A673 (cell line): Measurements from ENCODE around the gene UAP1. TPM values are rescaled to one million over a fixed set of nuclear protein-coding genes. Genes with fewer than 3 reads are reported as not detected.
A peak's percentile ranks its signal among the peaks of the same experiment; 100 is the strongest.

Source experiments
- BruUV-seq: library from RNA; stranded (reverse); fragments of 400-500 nt; replicated peaks from 2 replicates; lab custom pipeline; 2021; lab: Mats Ljungman, UMichigan
- CTCF ChIA-PET: fragments of 300-600 bp; sonication (Branson Sonifier 250); formaldehyde crosslinking; loops from one replicate; lab custom pipeline; 2022; ENCODE audit warnings: antibody characterized with exemption; lab: Charles Lee
- POLR2A ChIA-PET: fragments of 300-600 bp; sonication (Branson Sonifier 250); formaldehyde crosslinking; loops from one replicate; lab custom pipeline; 2022; ENCODE audit warnings: antibody characterized with exemption; ENCODE audit not compliant: low non-redundant PET; lab: Charles Lee
- DNase-seq: peaks from one replicate; pipeline ENCODE4 v3.0.0-alpha.2; 2015; ENCODE audit warnings: low spot score
- H3K27ac ChIP-seq: fragments of 200-600 bp; sonication (generic); 2 replicates; pipeline ENCODE4 v1.5.1; 2016; ENCODE audit warnings: mixed run types, low read depth, mild to moderate bottlenecking, mixed read lengths, antibody characterized with exemption, low read length; ENCODE audit not compliant: poor library complexity, severe bottlenecking
- H3K27me3 ChIP-seq: fragments of 200-600 bp; sonication (generic); replicated peaks from 2 replicates; pipeline ENCODE4 v1.6.1; 2017; ENCODE audit warnings: mixed run types, low read depth, mild to moderate bottlenecking, mixed read lengths, antibody characterized with exemption, low read length; ENCODE audit not compliant: insufficient read depth, poor library complexity
- H3K36me3 ChIP-seq: fragments of 200-600 bp; sonication (generic); 2 replicates; pipeline ENCODE4 v1.6.1; 2016; ENCODE audit warnings: mixed run types, mild to moderate bottlenecking, mixed read lengths, antibody characterized with exemption, low read length; ENCODE audit not compliant: insufficient read depth, poor library complexity, severe bottlenecking
- H3K4me1 ChIP-seq: fragments of 200-600 bp; sonication (generic); 2 replicates; pipeline ENCODE4 v1.6.1; 2017; ENCODE audit warnings: mixed run types, mild to moderate bottlenecking, mixed read lengths, antibody characterized with exemption, low read length; ENCODE audit not compliant: insufficient read depth, poor library complexity, severe bottlenecking
- H3K4me3 ChIP-seq: fragments of 200-600 bp; sonication (generic); 2 replicates; pipeline ENCODE4 v1.5.1; 2016; ENCODE audit warnings: low read depth, mixed run types, mild to moderate bottlenecking, mixed read lengths, low read length; ENCODE audit not compliant: poor library complexity, severe bottlenecking
- H3K9me3 ChIP-seq: fragments of 200-600 bp; sonication (generic); 2 replicates; pipeline ENCODE4 v1.6.1; 2016; ENCODE audit warnings: mixed run types, low read depth, mild to moderate bottlenecking, mixed read lengths, antibody characterized with exemption, low read length; ENCODE audit not compliant: poor library complexity, severe bottlenecking
- CTCF ChIP-seq: fragments of 300-800, 200-600 bp; sonication (generic); conservative IDR thresholded peaks from 2 replicates; pipeline ENCODE4 v1.5.1; 2017; ENCODE audit warnings: low read depth, mild to moderate bottlenecking, antibody characterized with exemption, low read length, moderate library complexity, mixed read lengths
- EZH2 ChIP-seq: fragments of 200-600 bp; sonication (generic); IDR thresholded peaks from 2 replicates; pipeline ENCODE4 v1.6.1; 2017; ENCODE audit warnings: borderline replicate concordance, low read depth, mild to moderate bottlenecking, mixed read lengths, antibody characterized with exemption, low read length; ENCODE audit not compliant: poor library complexity, severe bottlenecking
- intact Hi-C: fragments of 100-400 bp; cut with micrococcal nuclease; formaldehyde crosslinking; loops from one replicate; pipeline ENCODE4 v1.10.0; 2022; ENCODE audit not compliant: unreplicated experiment
- total RNA-seq: library from RNA; stranded (reverse); gene quantifications from 2 replicates; pipeline ENCODE4 v1.2.3, GENCODE V29; 2021

The UAP1 gene
- total RNA-seq, 1 experiment from 2014 or later, result 152 TPM

- TF ChIP-seq CTCF, result no peak
- TF ChIP-seq EZH2, result no peak
- no peak for DNase-seq
- intact Hi-C loops, result no loop called here
- Histone ChIP-seq H3K27me3 (no peaks in the 10 kb centered on the region), H3K27ac (peak overlapping the region; percentile 35), H3K9me3 (no peaks in the 10 kb centered on the region), H3K36me3 (no peaks in the 10 kb centered on the region), H3K4me1 (peaks cover 46% of the 10 kb centered on the region), H3K4me3 (no peak overlapping the region)
- ChIA-PET CTCF (interaction anchor here (0.8 kb wide), 1 partner anchor 106 kb away, joined by 3 read pairs; no protein-coding TSS in a partner anchor), POLR2A (no interaction called here)
- BruUV-seq, result no TSS peak
Measured at GRCh38 chr1:162626761-162627160, 65.2 kb downstream of the UAP1 start.

- ChIA-PET CTCF (no interaction called here), POLR2A (no interaction called here)
- H3K27ac ChIP-seq, result no peak overlapping the region
- no peaks in the 10 kb centered on the region for H3K9me3 ChIP-seq
- peaks cover 46% of the 10 kb centered on the region for H3K4me1 ChIP-seq
- H3K4me3 ChIP-seq, result no peak overlapping the region
- no peaks in the 10 kb centered on the region for H3K27me3 ChIP-seq
- intact Hi-C loops, result no loop called here
- TF ChIP-seq EZH2, result no peak
- TF ChIP-seq CTCF, result peak; percentile 69
- no TSS peak for BruUV-seq
- H3K36me3 ChIP-seq, result no peaks in the 10 kb centered on the region
- DNase-seq, result peak; percentile 76
Measured at GRCh38 chr1:162627662-162628296, 66.3 kb downstream of the UAP1 start.

- CTCF ChIA-PET, result interaction anchor here (0.9 kb wide), 1 partner anchor 31 kb away, joined by 3 read pairs; no protein-coding TSS in a partner anchor
- intact Hi-C loops, result no loop called here
- POLR2A ChIA-PET, result interaction anchor here (0.6 kb wide), 1 partner anchor 25 kb away, joined by 3 read pairs; no protein-coding TSS in a partner anchor
- Histone ChIP-seq H3K4me3 (no peak overlapping the region), H3K9me3 (no peaks in the 10 kb centered on the region), H3K27me3 (no peaks in the 10 kb centered on the region), H3K27ac (peak overlapping the region; percentile 89), H3K4me1 (peaks cover 46% of the 10 kb centered on the region), H3K36me3 (no peaks in the 10 kb centered on the region)
- no TSS peak for BruUV-seq
- TF ChIP-seq EZH2, result no peak
- TF ChIP-seq CTCF, result no peak
- DNase-seq, result no peak
Measured at GRCh38 chr1:162629077-162629627, 67.6 kb downstream of the UAP1 start.
